Keratinocyte (primary cell): ENCODE data around the gene EEF2.

Experiments
- CTCF ChIP-seq, 3 experiments: IDR thresholded peaks in 1 of 3; conservative IDR thresholded peaks in 1 of 3; optimal IDR thresholded peaks in 1 of 3; 2 replicates in 2 of 3; 3 replicates in 1 of 3; pipeline versions ENCODE3 to v1.5.1; 2011; ENCODE audit warnings: low read length in 3 of 3, mild to moderate bottlenecking in 3 of 3, moderate library complexity in 2 of 3, control low read depth in 1 of 3, inconsistent platforms in 1 of 3; ENCODE audit not compliant: insufficient read depth in 2 of 3; ENCODE audit errors: extremely low read depth in 1 of 3
- EZH2 ChIP-seq: IDR thresholded peaks from one replicate; pipeline ENCODE4 v1.6.1; 2012; ENCODE audit warnings: inconsistent platforms, mild to moderate bottlenecking, low read length, moderate library complexity

- TF ChIP-seq CTCF (optimal IDR thresholded peaks at IDR 0.05 in 1 of 3, IDR thresholded peaks at IDR 0.05 in 1 of 3, conservative IDR thresholded peaks at IDR 0.05 in 1 of 3; ENCODE audit: extremely low read depth in 1 of 3, insufficient read depth in 2 of 3, low read length in 3 of 3) (no peak), EZH2 (no peak)
These were observed 39.4 kb downstream of the EEF2 start for GRCh38 chr19:3945838-3946237.
